Bone marrow (tissue), 2 donors: ENCODE measurements around the gene STRADB.
"Not testable (repeated sequence)": the region's sequence is repeated elsewhere in the genome, so short reads cannot be mapped to it uniquely, and the experiment has no call there.

Source experiments
- DNase-seq, 2 donors: peaks; one replicate each; lab custom pipeline; 2025; lab: John Stamatoyannopoulos, UW

Gene STRADB

DNA sequence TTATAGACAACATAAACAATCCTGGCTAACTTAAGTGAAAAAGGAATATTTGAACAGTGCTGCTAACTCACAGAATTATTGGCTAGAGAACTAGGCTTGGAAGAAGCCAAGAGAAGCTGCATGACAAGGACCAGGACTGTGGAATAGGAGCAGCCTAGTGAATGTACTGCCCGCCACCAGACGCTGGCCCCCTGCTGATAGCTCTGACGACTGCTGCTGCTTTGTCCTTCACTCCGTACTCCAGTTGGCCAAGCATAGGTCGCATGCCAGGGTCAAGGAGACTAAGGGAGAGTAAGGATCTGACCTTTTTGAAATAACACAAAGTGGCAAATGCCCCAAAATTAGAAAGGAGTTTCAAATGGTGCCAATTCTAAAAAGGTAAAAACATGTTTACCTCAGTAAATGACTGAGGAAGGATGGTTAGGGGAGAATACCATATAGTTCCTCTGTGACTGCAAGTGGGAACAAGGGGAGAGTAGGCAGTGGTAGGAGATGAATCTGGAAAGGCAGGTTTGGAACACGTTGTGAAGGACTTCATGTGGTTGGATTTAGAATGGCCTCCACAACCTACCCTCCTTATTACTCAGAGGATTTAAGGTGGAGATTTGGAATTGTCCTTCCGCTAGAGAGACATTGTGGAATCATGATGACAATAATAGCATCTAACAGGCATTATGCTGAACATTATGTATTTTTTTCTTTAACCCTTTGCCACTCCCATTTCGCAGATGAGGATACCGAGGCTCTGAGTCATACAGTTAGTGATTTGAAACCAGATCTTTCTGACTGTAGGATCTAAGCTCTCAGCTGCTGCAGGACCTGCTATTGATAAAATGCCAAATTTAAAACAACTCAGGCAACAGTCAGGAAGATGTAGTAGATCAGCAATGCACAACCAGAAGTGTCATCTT, 19.5 kb downstream of the STRADB start:
- DNase-seq = no peak

DNA sequence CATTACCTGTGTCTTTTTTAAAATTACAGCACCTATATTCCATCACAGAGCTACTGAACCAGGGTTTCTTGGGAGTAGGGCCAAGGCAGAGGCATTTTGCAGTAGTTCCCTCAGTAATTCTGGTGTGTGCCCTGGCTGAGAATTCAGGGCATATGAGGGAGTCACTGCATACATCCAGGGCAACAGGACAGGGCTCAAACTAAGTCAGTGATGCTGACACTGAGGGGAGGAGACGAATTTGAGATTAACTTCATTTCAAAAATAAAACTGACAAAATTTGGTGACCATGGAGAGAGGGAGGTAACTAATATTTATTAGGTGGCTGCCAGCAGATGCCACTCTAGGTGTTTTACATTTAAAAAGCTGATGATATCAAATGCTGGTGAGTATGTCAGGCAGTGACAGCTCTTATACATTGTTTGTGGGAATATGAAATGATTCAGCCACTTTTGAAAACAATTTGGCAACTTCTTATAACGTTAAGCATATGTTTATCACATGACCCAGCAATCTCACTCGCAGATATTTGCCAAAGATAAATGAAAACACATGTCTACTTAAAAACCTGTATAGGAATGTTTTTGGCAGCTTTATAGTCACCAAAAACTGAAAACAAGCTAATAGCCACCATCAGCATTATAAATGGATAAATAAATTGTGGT, 20.3 kb downstream of the STRADB start:
- no peak for DNase-seq

DNA sequence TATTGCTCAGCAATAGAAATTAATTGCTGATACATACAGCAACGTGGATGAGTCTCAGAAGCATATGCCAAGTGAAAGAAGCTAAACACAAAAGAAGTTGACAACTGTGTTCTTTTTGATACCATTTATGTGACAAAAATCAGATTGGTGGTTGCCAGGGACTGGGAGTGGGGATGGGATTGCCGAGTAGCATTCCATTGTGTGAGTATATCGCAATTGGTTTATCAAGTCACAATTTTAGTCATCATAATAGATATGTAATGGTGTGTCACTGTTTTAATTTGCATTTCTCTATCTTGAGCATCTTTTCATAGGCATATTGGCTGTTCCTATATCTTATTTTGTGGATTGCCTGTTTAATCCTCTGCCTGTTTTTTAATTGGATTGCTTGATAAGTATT, 20.9 kb downstream of the STRADB start:
- DNase-seq = no peak

DNA sequence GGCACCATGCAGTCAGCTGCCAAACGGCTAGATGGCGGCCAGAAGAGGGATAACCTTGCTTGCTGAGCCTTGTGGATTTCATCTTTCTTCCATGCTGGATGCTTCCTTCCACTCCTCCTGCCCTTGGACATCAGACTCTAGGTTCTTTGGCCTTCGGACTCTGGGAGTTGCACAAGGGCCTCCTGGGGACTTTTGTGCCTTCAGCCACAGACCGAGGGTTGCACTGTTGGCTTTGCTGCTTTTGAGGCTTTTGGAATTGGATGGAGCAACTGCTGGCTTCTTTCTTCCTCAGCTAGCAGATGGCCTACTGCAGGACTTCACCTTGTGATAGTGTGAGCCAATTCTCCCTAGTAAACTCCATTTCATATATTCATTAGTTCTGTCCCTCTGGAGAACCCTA, 31.0 kb downstream of the STRADB start:
- DNase-seq = no peak

DNA sequence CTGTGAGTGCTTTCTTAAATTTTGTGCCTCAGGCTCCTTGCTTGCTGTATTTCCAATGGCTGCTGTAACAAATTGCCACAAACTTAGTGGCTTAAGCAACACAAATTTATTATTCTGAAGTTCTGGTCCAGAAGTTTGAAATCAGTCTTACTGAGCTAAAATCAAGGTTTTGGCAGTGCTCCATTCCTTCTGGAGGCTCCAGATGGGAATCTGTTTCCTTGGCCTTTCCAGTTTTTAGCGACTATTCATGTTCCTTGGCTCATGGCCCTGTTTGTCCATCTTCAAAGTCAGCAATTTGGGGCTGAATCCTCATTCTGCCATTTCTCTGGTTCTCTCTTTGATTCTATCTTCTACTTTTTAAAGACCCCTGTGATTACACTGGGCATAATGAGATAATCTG, 31.8 kb downstream of the STRADB start:
- DNase-seq = no peak

DNA sequence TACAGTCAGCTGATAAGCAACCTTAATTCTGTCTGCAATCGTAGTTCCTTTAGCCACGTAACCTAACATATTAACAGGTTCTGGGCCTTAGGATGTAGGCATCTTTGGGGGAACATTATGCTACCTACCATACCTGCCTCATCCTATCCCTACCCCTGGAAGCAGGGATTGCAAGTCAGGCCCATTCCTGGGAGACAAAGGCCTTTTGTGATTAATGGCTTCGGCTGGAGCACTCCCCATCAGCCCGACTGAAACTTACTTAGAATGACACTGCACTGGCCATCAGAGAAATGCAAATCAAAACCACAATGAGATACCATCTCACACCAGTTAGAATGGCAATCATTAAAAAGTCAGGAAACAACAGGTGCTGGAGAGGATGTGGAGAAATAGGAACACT, 32.2 kb downstream of the STRADB start:
- not testable (repeated sequence) for DNase-seq

DNA sequence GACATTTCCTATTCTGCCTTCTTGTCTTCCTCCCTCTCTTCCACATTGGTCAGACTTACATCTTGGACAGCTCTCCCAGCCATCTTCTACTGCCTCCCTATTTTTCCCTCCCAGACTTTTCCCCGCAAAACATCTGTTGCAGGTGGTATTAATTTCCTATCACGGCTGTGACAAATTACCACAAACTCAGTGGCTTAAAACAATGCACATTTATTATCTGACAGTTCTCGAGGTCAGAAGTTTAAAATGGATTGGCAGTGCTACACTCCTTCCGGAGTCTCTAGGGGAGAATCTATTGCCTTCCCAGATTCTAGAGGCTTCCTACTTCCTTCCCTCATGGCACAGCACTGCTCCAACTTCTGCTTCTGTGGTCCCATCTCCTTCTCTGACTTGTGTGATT, 33.3 kb downstream of the STRADB start:
- no peak for DNase-seq

DNA sequence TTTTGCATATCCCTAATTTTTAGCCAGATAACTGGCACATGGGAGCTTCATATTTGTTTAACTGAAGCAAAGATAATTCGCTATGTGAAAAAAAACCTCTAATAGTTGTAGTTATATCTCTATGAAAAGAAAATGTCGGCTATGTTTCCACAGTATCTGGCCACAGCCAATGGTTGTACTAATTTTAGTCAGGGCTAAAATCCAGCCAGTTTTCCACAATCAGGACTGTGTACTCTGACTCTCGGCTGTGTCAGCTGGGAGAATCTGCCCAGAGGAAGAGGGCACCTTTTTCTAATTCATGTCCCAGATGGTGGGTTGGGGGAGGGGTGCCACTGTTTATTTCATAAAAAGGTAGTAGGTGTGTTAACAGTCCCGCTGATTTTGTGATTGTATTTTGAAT, 38.8 kb downstream of the STRADB start:
- DNase-seq = no peak

DNA sequence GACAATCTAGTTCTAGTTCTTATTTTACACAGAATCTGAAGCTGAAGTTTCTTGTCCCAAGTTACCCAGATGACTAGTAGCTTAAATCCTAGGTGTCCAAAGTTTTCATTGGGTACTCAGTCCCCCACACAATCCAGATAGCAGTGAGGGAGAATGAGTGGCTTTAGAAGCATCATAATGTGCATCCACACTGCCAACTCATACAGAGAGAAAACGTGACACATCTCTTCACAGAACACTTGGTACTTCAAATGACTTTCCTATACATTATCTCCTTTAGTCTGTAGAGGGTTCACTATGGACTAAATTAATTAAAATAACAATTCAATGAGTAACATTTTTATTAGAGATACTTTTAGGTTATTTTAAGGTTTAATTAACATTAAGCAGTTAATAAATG, 45.2 kb downstream of the STRADB start:
- no peak for DNase-seq

DNA sequence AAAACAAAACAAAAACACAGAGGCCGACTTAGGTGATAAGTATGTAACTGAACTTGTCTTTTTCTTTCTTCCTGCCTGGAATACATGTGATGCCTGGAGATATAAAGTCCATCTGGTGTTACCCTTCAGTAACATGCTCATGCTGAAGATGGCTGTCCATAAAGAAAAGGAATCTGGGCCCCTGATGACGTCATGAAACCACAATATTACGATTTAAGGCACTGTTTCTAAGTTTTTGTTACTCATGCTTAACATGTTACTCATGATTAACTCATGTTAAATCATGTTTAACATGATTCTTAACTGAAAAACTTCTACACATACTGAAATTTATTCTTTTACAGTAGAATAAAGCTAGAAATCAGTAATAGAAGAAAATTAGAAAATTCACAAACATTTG, 49.0 kb downstream of the STRADB start:
- DNase-seq = no peak

DNA sequence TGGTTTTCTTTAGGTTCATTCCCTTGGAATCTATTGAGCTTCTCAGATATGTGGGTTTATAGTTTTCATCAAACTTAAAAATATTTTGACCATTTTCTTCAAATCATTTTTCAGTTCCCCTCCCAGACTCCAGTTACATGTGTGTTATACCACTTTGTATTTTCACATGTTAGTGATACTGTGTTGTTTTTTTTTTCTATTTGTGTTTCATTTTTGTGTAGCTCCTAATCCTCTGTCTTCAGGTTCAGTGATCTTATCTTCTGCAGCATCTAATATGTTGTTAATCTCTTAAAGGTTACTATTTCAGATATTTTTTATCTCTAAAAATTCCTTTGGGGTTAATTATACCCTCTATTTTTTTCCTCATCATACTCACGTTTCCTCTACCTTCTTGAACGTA, 51.2 kb downstream of the STRADB start:
- no peak for DNase-seq

DNA sequence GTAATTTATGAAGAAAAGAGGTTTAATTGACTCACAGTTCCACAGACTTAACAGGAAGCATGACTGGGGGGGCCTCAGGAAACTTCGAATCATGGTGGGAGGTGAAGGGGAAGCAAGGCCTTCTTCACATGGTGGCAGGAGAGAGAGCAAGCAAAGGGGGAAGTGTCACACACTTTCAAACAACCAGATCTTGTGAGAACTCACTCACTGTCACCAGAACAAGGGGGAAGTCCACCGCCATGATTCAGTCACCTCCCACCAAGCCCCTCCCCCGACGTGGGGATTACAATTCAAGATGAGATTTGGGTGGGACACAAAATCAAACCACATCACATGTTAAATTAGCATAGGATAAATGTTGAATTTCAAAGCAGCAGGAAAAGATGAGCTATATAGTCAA, 56.2 kb downstream of the STRADB start:
- DNase-seq = no peak

DNA sequence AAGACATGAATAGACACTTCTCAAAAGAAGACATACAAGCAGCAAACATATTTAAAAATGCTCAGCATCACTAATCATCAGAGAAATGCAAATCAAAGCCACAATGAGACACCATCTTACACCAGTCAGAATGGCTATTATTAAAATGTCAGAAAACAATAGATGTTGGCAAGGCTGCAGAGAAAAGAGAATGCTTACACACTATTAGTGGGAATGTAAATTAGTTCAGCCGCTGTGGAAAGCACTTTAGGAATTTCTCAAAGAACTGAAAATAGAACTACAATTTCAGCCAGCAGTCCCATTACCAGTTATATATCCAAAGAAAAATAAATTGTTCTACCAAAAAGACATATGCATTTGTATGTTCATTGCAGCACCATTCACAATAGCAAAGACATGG, 61.7 kb downstream of the STRADB start:
- DNase-seq = no peak

DNA sequence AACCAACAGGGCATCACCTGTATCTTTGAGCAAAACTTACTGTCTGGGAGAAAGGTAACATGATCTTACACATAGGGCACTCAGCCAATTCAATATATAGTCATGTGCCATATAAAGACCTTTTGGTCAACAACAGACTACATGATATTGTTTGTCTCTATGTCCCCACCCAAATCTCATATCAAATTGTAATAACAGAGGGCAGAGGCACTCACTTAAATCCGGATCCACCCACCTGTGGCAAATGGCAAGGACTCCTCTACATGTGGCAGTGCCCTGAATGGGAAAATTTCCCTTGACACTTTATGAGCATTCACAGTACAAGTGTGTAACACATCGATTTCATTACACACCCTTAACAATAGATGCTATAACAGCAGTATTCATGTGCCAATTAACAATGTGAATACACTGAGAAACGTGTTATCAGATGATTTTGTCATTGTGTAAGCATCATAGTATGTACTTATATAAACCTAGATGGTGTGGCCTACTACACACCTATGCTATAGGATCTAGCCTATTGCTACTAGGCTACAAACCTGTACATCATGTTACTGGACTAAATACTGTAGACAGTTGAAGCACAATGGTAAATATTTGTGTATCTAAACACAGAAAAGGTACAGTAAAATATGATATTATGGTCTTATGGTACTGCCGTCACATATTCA, 64.2 kb downstream of the STRADB start:
- DNase-seq = no peak

DNA sequence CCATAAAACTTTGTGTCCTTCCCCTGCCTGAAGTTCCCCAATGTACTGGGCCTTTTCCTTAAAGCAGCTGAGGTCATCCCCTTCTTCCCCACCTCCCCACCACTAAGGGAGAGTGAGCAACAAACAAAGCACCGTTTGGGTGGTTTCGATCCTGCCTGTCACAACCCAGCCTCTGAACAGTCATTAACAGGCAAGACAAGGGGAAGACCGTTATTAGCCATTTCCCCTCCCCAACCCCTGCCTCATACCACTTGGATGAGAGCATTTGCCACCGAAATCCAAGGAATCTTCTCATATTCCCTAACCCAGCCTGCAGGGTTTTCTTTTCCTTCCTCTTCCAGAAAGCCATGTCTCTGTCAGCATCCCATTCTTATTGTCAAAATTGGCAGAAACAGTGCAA, 65.6 kb downstream of the STRADB start:
- no peak for DNase-seq

DNA sequence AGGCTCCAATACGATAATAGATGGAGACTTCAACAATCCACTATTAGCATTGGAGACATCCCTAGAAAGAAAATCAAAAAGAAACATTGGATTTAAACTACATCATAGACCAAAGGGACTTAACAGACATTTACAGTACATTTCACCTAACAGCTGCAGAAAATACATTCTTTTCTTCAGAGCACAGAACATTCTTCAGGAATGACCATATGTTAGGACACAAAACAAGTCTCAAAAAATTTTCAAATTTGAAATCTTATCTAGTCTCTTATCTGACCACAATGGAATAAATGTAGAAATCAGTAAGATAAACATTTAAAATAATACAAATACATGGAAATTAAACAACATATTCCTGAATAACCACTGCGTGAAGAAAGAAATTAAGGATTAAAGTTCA, 68.7 kb downstream of the STRADB start:
- DNase-seq = no peak

DNA sequence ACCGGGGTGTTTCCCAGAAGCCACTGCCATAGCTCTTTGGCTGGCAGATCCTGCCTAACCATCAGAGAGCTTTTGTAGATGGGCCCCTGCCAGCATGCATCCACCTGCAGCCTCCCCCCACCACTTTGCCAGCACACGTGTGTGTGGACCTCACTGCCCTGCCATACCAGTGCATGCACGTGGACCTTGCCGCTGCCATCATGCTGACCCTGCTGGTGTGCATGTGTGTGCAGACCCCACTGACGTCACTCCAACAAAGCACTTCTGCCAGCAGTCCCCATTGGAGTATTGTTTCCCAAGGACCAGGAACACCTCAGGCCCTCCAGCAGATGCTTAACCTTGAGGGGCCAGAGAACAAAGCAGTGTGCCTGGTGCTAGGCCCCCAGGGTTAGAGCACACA, 71.4 kb downstream of the STRADB start:
- no peak for DNase-seq

DNA sequence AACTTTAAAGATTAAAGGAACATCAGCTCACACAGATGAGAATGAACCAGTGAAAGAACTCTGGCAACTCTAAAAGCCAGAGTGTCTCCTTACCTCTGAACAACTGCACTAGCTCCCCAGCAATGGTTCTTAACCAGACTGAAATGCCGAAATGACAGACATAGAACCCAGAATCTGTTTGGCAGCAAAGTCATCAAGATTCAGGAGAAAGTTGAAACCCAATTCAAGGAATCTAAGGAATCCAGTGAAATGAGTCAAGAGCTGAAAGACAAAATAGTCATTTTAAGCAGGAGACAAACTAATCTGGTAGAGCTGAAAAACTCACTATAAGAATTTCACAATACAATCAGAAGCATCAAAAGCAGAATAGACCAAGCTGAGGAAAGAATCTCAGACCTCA, 72.0 kb downstream of the STRADB start:
- no peak for DNase-seq
